SK-N-SH treated with all-trans-retinoic acid at 6 μM for 48 hours (cell line): Measurements from ENCODE around the gene KIF7.

Experiments used
- BACH2 ChIP-seq: fragments of 250-450 bp; sonication (Bioruptor Pico); IDR thresholded peaks from 2 replicates; pipeline ENCODE4 v1.9.0; 2021; ENCODE audit warnings: mild to moderate bottlenecking, borderline replicate concordance
- CREB5 ChIP-seq: fragments of 250-450 bp; sonication (Bioruptor Pico); IDR thresholded peaks from 2 replicates; pipeline ENCODE4 v1.5.1; 2020; ENCODE audit warnings: low read depth, mild to moderate bottlenecking, moderate library complexity
- CSDC2 ChIP-seq: fragments of 250-450 bp; sonication (Bioruptor Pico); IDR thresholded peaks from 2 replicates; pipeline ENCODE4 v1.5.0; 2020; ENCODE audit warnings: mild to moderate bottlenecking, moderate library complexity
- PPARA ChIP-seq: fragments of 250-450 bp; sonication (Bioruptor Pico); IDR thresholded peaks from 2 replicates; pipeline ENCODE4 v1.5.0; 2020; ENCODE audit warnings: mild to moderate bottlenecking, borderline replicate concordance
- ZFP3 ChIP-seq: fragments of 250-450 bp; sonication (Bioruptor Pico); IDR thresholded peaks from 2 replicates; pipeline ENCODE4 v1.5.0; 2020; ENCODE audit warnings: mild to moderate bottlenecking, moderate library complexity
- ZFP30 ChIP-seq: fragments of 450-650 bp; formaldehyde crosslinking; IDR thresholded peaks from 2 replicates; pipeline ENCODE4 v1.5.0; 2022; ENCODE audit warnings: mild to moderate bottlenecking, moderate library complexity
- ZNF70 ChIP-seq: fragments of 450-650 bp; formaldehyde crosslinking; IDR thresholded peaks from 2 replicates; pipeline ENCODE4 v1.5.0; 2020; ENCODE audit warnings: mild to moderate bottlenecking, moderate library complexity

GRCh38 chr15:89695198-89695597 lies 39.9 kb upstream of the KIF7 start:
- no peak for TF ChIP-seq ZNF70 (CRISPR knock-in tag)
- no peak for TF ChIP-seq PPARA (CRISPR knock-in tag)
- TF ChIP-seq ZFP3 (CRISPR knock-in tag), result no peak
- no peak for TF ChIP-seq CREB5 (CRISPR knock-in tag)
- TF ChIP-seq CSDC2, result no peak
- TF ChIP-seq ZFP30 (CRISPR knock-in tag), result no peak
- no peak for TF ChIP-seq BACH2
